DMS153 treated with DMSO at 0.1 percent for 48 hours (cell line): ENCODE measurements around the gene PCDH8.

Experiments
- DNase-seq: peaks from one replicate; lab custom pipeline; 2025; ENCODE audit not compliant: unreplicated experiment; lab: John Stamatoyannopoulos, UW

Gene PCDH8

GRCh38 chr13:52848455-52849195 lies at the start of gene PCDH8:
TSS of gene PCDH8 (minus strand) at chr13:52848640. CDS start at chr13:52848436, 204 bp downstream.
- peak; percentile 92 for DNase-seq

- no peak for DNase-seq
Observed at GRCh38 chr13:52896827-52897659, 48.6 kb upstream of the PCDH8 start.

GRCh38 chr13:52894413-52894812 lies 46.0 kb upstream of the PCDH8 start:
- DNase-seq: peak; percentile 37

- no peak for DNase-seq
Observed at GRCh38 chr13:52892925-52893324, 44.5 kb upstream of the PCDH8 start.

GRCh38 chr13:52891706-52892105 lies 43.3 kb upstream of the PCDH8 start:
- no peak for DNase-seq

GRCh38 chr13:52887165-52887564 lies 38.7 kb upstream of the PCDH8 start:
- no peak for DNase-seq

GRCh38 chr13:52885141-52885540 lies 36.7 kb upstream of the PCDH8 start:
- no peak for DNase-seq

GRCh38 chr13:52884429-52885010 lies 36.1 kb upstream of the PCDH8 start:
- no peak for DNase-seq

GRCh38 chr13:52882785-52883184 lies 34.3 kb upstream of the PCDH8 start:
- no peak for DNase-seq

- peak; percentile 64 for DNase-seq
Observed at GRCh38 chr13:52879950-52880741, 31.7 kb upstream of the PCDH8 start.

GRCh38 chr13:52878831-52879230 lies 30.4 kb upstream of the PCDH8 start:
- no peak for DNase-seq

- no peak for DNase-seq
Observed at GRCh38 chr13:52870143-52870542, 21.7 kb upstream of the PCDH8 start.

- DNase-seq: no peak
Observed at GRCh38 chr13:52869621-52870020, 21.2 kb upstream of the PCDH8 start.

- no peak for DNase-seq
Observed at GRCh38 chr13:52869050-52869449, 20.6 kb upstream of the PCDH8 start.

GRCh38 chr13:52868190-52868589 lies 19.8 kb upstream of the PCDH8 start:
- no peak for DNase-seq

- DNase-seq: no peak
Observed at GRCh38 chr13:52864941-52865340, 16.5 kb upstream of the PCDH8 start.

- peak; percentile 64 for DNase-seq
Observed at GRCh38 chr13:52862358-52863206, 14.1 kb upstream of the PCDH8 start.

- DNase-seq: peak; percentile 73
Observed at GRCh38 chr13:52852444-52852843, 4.0 kb upstream of the PCDH8 start.

GRCh38 chr13:52851137-52851962 lies 2.9 kb upstream of the PCDH8 start:
- peak; percentile 42 for DNase-seq
